ENCODE measurements around the gene DISP3. TPM values are rescaled to one million over a fixed set of nuclear protein-coding genes. Genes with fewer than 3 reads are reported as not detected.

Gene DISP3
- polyA plus RNA-seq, 3 donors = 0.01 TPM; not detected in 2

GRCh38 chr1:11507309-11507708 is 28.4 kb downstream of the DISP3 start:
- no peak for TF ChIP-seq CTCF (IDR thresholded peaks at IDR 0.05)
- Histone ChIP-seq H3K4me1 (ENCODE audit: control insufficient read depth in 1 of 2, insufficient read depth in 2 of 2, low read length in 2 of 2) (no peaks in the 10 kb centered on the region), H3K9ac (ENCODE audit: insufficient read depth, low read length, poor library complexity, severe bottlenecking) (no peak overlapping the region), H3K36me3 (replicated peaks in 1 of 2; ENCODE audit: control insufficient read depth in 1 of 2, insufficient read depth in 2 of 2, low read length in 2 of 2) (no peaks in the 10 kb centered on the region), H3K27ac (ENCODE audit: low read depth in 1 of 2, low read length in 2 of 2) (no peak overlapping the region), H3K79me2 (ENCODE audit: insufficient read depth, low read length) (no peaks in the 10 kb centered on the region), H3K27me3 (ENCODE audit: control insufficient read depth in 2 of 2, insufficient read depth in 2 of 2, low read length in 2 of 2) (peaks cover 0 to under 1% of the 10 kb centered on the region in 2 donors), H3K9me3 (replicated peaks in 1 of 2; ENCODE audit: control insufficient read depth in 1 of 2, insufficient read depth in 1 of 2, low read length in 2 of 2) (peaks cover 52% of the 10 kb centered on the region in 2 donors), H3K4me2 (replicated peaks; ENCODE audit: extremely low read depth, low read length, poor library complexity, severe bottlenecking) (no peak overlapping the region), H3K4me3 (replicated peaks in 1 of 3; ENCODE audit: low read depth in 2 of 3, low read length in 3 of 3) (no peak overlapping the region), H4K20me1 (ENCODE audit: insufficient read depth, low read length) (no peaks in the 10 kb centered on the region), H2AFZ (ENCODE audit: insufficient read depth, low read depth, low read length, poor library complexity, severe bottlenecking) (no peak overlapping the region)
- peaks cover 36 to 70% (median 47%) of the 10 kb centered on the region in 7 donors for H3K9me3 Mint-ChIP-seq
- intact Hi-C loops (cut with micrococcal nuclease) = no loop called here
- WGBS (ENCODE audit: insufficient coverage) = 70% methylated on average over 1 of the region's 2 CpGs
- no peak for DNase-seq
- H3K27ac Mint-ChIP-seq = no peak overlapping the region
- H3K36me3 Mint-ChIP-seq = no peaks in the 10 kb centered on the region
- H3K4me1 Mint-ChIP-seq = no peaks in the 10 kb centered on the region
- no peak overlapping the region for H3K4me3 Mint-ChIP-seq
- H3K27me3 Mint-ChIP-seq (ENCODE audit: low read depth in 3 of 3) = peaks cover 0 to 11% (median 8%) of the 10 kb centered on the region in 3 donors

DNA sequence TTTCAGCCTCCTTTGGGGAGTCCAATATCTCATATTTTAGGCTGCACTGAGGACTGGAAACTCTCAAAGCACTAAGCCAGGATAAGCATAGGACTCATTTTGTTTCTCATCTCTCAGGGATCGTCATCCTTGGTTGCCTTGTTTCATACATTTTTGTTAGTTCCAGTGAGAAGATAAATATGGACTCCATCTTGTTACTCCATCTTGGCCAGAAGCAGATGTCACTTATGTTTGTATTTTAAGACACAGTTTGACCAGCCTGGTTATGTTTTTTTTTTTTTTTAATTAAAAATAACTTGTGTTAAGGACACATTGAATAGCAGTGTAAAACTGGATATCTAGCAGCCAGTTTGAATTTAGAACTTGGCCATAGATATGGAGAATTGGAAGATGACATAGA is 34.7 kb downstream of the DISP3 start:
- H3K27me3 Mint-ChIP-seq (ENCODE audit: low read depth in 3 of 3) = peaks cover 3 to 5% (median 3%) of the 10 kb centered on the region in 3 donors
- WGBS (ENCODE audit: insufficient coverage) = no CpG with 5 or more reads among the region's 1 CpG
- no peaks in the 10 kb centered on the region for H3K4me1 ChIP-seq (ENCODE audit: control insufficient read depth in 1 of 2, insufficient read depth in 2 of 2, low read length in 2 of 2)
- peaks cover 0 to 9% of the 10 kb centered on the region in 2 donors for H3K9me3 ChIP-seq (replicated peaks in 1 of 2; ENCODE audit: control insufficient read depth in 1 of 2, insufficient read depth in 1 of 2, low read length in 2 of 2)
- no peak overlapping the region for H3K4me3 Mint-ChIP-seq
- no peaks in the 10 kb centered on the region for H3K36me3 ChIP-seq (replicated peaks in 1 of 2; ENCODE audit: control insufficient read depth in 1 of 2, insufficient read depth in 2 of 2, low read length in 2 of 2)
- no peaks in the 10 kb centered on the region for H3K4me1 Mint-ChIP-seq
- no peaks in the 10 kb centered on the region for H3K36me3 Mint-ChIP-seq
- DNase-seq = no peak
- TF ChIP-seq CTCF (IDR thresholded peaks at IDR 0.05) = no peak
- no peaks in the 10 kb centered on the region for H3K27me3 ChIP-seq (ENCODE audit: control insufficient read depth in 2 of 2, insufficient read depth in 2 of 2, low read length in 2 of 2)
- H3K27ac Mint-ChIP-seq = no peak overlapping the region
- no peak overlapping the region for H3K27ac ChIP-seq (ENCODE audit: low read depth in 1 of 2, low read length in 2 of 2)
- H2AFZ ChIP-seq (ENCODE audit: insufficient read depth, low read depth, low read length, poor library complexity, severe bottlenecking) = no peak overlapping the region
- intact Hi-C loops (cut with micrococcal nuclease) = no loop called here
- no peak overlapping the region for H3K4me3 ChIP-seq (replicated peaks in 1 of 3; ENCODE audit: low read depth in 2 of 3, low read length in 3 of 3)
- peaks cover 5 to 24% (median 17%) of the 10 kb centered on the region in 7 donors for H3K9me3 Mint-ChIP-seq
- no peaks in the 10 kb centered on the region for H3K79me2 ChIP-seq (ENCODE audit: insufficient read depth, low read length)
- no peak overlapping the region for H3K4me2 ChIP-seq (replicated peaks; ENCODE audit: extremely low read depth, low read length, poor library complexity, severe bottlenecking)
- H3K9ac ChIP-seq (ENCODE audit: insufficient read depth, low read length, poor library complexity, severe bottlenecking) = no peak overlapping the region
- H4K20me1 ChIP-seq (ENCODE audit: insufficient read depth, low read length) = no peaks in the 10 kb centered on the region
